AG08395 (cell line): ENCODE results near the gene PSD2.
A peak's percentile ranks its signal among the peaks of the same experiment; 100 is the strongest.

Source experiments
- DNase-seq: peaks from one replicate; pipeline ENCODE4 v3.0.0; 2012; ENCODE audit warnings: mixed read lengths, low spot score

Gene PSD2

GRCh38 chr5:139837711-139838380, 42.2 kb downstream of the PSD2 start:
- no peak for DNase-seq

- no peak for DNase-seq
These were observed 43.0 kb downstream of the PSD2 start for GRCh38 chr5:139838381-139839197.

DNA sequence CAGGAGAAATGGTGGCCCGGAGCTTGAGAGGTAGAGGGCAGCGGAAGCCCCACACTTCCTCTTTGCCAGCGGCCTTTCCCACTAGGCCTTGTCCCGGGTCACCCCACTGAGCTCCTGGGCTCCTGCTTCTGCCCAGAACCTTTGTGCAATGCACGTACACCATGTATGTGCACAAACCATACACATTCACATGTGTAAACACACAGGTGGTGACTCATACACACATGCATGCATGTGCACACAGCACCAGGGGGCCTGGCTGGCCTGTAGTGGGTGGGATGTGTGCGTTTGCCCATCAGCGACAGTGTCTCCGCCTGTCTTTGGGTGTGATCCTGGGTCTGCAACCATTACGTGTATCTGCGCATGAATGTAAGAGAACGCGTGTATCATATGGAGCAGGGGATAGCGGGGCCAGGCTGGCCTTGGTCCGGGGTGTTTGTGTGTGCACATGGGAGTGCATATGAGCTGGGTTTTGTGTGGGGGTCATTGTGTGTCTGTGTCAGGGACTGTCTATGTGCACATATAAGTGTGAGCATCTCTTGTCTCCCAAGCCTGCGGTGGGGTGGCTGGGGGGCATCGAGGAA, 43.7 kb downstream of the PSD2 start:
- no peak for DNase-seq

- DNase-seq: no peak
These were observed 44.3 kb downstream of the PSD2 start for GRCh38 chr5:139839918-139840317.

GRCh38 chr5:139841549-139841948, 45.9 kb downstream of the PSD2 start:
- DNase-seq: no peak

GRCh38 chr5:139842321-139842720, 46.7 kb downstream of the PSD2 start:
- no peak for DNase-seq

- DNase-seq: no peak
These were observed 48.4 kb downstream of the PSD2 start for GRCh38 chr5:139843991-139844390.

GRCh38 chr5:139844472-139845145, 49.0 kb downstream of the PSD2 start:
- peak; percentile 84 for DNase-seq

DNA sequence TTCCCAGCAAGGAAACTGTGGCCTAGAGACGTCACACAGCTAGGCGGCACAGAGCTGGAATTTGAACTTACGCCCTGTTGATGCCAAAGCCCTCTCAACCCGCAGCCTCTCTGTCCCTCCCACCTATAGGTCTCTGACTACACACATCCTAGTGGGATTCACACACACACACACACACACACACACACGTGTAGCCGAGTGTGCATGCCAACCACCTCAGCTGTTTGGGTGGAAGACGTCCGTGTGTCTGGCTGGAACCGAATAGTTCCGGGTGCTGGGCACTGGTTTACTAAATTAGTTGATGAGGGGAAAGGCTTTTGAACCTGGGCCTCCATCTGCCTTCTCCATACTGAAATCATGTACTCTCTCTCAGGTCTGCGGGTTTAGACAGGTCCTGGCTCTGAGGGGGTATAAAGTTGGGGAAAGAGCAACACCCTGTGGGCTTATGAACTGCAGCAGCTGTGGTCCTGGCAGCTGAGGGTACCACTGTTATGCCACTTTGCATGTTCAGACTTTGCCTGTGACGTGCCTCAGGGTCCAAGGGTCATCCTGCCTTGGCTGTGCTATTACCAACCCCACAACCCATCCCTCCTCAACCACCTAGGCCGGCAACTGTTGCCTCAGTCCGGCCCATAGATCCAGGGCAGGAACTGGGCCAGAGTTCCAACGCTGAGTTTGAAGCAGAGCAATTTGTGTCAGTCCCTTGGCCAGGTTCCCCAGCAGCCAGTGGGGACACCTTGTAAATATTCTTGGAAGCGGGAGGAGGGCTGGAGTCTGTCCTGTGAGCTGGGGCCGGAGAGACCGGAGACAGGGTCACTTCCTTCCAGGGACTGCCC, 50.5 kb downstream of the PSD2 start:
- DNase-seq: no peak

DNA sequence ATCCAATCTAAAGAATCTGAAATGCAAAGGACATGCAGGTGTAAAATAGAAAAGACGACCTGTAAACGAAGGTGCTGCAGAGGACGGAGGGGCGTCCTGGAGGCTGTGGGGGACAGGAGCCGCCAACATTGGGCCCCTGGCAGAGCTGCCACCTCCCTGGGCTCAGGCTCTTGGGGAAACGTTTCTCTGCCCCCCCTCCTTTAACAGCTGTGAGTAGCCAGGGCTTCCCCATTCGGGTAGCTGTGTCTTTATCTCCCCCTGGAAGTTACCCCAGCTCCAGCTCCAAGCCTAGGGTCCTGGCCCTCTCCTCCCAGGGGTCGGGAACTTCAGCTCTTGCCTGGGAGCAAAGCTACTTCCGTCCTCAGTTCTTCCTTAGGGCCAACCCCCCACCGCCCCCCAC, 51.5 kb downstream of the PSD2 start:
- no peak for DNase-seq

- no peak for DNase-seq
These were observed 52.3 kb downstream of the PSD2 start for GRCh38 chr5:139847790-139848507.

- DNase-seq: no peak
These were observed 53.0 kb downstream of the PSD2 start for GRCh38 chr5:139848508-139849100.

DNA sequence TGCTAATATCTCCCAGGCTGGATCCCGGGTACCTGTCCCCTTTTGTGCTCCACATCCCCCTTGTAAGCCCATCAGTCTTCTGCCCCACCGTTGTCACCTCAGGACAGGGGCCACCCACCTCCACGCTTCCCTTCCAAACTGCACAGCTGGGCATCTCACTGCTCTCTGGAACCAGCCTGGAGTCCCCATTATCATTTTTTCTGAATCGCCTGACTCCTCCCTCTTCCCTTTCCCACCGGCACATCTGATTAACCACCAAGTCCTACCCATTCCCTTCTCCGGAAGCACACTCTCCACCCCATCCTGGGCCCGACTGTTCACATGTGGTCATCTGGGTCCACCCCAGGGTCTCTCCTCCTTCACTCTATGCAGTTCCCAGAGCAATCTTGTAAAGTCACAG, 53.9 kb downstream of the PSD2 start:
- DNase-seq: no peak

DNA sequence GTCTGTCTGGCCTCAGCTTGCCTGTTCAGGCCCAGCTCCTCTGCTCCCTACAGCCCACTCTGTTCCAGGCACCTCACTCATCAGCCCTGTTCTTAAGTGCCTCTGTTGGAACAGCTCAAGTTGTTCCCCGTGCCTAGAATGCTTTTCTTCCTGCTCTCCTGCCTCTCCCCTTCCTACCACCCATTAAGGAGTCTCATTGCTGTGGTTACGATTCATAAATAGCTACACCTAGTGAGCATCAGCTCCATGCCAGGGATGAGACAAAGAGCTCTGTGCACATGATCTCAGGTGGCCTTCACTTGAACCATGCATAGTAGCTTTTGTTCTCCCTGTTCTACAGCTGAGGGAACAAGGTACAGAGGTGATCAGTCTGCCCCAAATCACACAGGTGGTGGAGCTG, 54.3 kb downstream of the PSD2 start:
- no peak for DNase-seq

GRCh38 chr5:139850423-139851016, 54.9 kb downstream of the PSD2 start:
- no peak for DNase-seq

DNA sequence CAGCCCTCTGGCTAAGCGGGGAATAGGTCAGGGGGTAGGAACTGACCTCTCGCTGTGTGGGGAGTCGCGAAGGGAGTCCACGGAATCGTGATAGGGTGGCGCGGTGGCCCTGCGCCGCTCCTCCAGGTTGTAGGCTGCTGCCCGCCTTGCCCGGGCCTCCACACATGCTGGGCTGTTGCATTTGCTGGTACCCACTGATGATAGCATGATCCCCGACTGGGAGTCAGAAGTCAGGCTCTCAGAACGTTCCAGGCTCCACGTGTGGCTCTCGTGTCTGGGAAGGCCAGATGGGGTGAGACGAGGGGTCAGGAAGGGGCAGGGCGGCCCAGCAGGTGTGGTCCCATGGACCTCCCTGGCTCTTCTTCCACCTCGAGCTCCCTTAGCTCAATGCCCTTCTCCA, 56.0 kb downstream of the PSD2 start:
- no peak for DNase-seq

GRCh38 chr5:139852696-139853095, 57.1 kb downstream of the PSD2 start:
- no peak for DNase-seq

DNA sequence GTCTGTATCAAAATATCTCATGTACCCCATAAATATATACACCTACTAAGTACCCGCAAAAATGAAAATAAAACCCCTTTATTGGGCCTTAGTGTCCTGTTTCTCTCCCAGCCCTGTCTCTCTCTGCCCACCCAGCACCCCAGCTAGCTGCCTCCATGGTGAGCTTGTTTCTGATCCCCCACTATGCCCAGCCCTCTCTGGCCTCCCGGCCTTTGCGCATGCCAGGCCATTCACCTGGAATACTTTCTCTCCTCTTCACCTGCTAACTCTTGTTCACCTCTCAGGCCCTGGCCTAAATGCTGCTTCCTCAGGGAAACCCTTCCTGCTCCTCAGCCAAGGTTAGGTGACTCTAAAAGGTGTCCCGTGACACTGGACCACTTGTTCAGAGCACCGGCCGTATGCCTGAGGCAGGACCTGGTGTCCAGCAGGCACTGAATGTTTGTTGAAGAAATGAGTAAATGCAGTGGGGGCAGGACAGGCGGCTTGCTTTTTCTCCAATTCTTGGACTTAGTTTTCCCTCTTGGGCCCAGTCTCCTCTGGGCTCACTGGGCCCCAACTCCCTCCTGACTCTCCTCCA, 58.5 kb downstream of the PSD2 start:
- no peak for DNase-seq

DNA sequence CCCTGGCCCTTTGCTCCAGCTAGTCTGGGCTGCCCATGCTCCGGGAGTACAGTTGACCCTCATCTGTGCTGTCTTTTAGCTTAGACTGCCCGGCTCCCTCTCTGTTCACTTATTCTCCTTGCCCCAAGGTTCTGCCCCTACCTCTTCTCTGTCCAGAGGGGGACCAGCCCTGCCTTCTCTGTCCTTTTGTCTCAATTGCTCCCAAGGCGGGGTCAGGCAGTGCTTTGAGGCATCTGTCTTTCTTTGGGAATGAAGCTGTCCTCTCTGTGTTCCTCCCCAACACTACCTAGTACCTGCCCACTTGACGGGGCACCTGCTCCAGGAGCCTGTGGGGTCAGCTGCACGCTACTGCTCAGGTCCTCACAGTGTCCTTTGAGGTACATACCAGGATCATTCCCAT, 59.3 kb downstream of the PSD2 start:
- DNase-seq: no peak

DNA sequence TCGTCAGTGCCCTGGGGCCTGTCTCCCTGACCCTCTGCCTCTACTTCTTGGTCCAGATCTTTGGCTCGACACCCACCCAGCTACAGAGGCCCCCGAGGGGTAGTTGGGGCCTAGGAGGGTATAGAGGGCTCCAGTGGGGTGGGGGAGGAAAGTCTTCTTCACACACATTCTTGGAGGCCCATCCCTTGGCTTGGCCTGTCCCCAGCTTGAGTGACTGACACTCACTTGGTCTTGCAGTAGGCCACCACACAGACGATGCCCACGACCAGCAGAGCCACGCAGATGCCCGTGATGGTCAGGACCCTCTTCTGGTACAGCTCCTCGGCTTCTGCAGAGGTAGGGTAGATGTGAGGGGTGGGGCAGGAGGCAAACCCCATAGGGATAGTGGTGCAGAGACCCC, 59.8 kb downstream of the PSD2 start:
- no peak for DNase-seq
